Peyer's patch (tissue), 4 donors: Measurements from ENCODE around the gene RAMP3.

Source experiments
- CTCF ChIP-seq, 6 experiments: fragments of 450-650 bp in 4 of 6; fragments of 200-600 bp in 2 of 6; sonication (generic) in 1 of 6; IDR thresholded peaks; one replicate each; pipeline ENCODE4 v1.5.1; 2017 to 2019; ENCODE audit warnings: antibody characterized with exemption in 6 of 6, mild to moderate bottlenecking in 3 of 6, moderate library complexity in 1 of 6
- POLR2A ChIP-seq, 2 donors: fragments of 450-650 bp; IDR thresholded peaks; one replicate each; pipeline ENCODE4 v1.5.1; 2017; ENCODE audit warnings: antibody characterized with exemption in 2 of 2, mild to moderate bottlenecking in 2 of 2, moderate library complexity in 2 of 2

GRCh38 chr7:45173596-45174327, 16.2 kb downstream of the RAMP3 start:
- TF ChIP-seq CTCF (IDR thresholded peaks at IDR 0.05) (no peak), POLR2A (IDR thresholded peaks at IDR 0.05) (no peak)
